Measurements from ENCODE around the gene WSCD2.

GRCh38 chr12:108179305-108179704 lies 50.2 kb downstream of the WSCD2 start:
- TF ChIP-seq CTCF (conservative IDR thresholded peaks at IDR 0.05; ENCODE audit: low read length) (no peak), EZH2phosphoT487 (IDR thresholded peaks at IDR 0.05; ENCODE audit: borderline replicate concordance, low read depth, low read length) (no peak)
